H1 (cell line): ENCODE data around the gene PTK6. TPM values are rescaled to one million over a fixed set of nuclear protein-coding genes. Genes with fewer than 3 reads are reported as not detected.
A peak's percentile ranks its signal among the peaks of the same experiment; 100 is the strongest.

Experiments used
- CTCF ChIA-PET: fragments of 300-600 bp; sonication (Branson Sonifier 250); formaldehyde crosslinking; loops from one replicate; lab custom pipeline; 2021; ENCODE audit not compliant: partially characterized antibody; lab: Charles Lee
- POLR2A ChIA-PET: fragments of 300-600 bp; sonication (Branson Sonifier 250); formaldehyde crosslinking; loops from one replicate; lab custom pipeline; 2021; ENCODE audit warnings: inconsistent platforms; ENCODE audit not compliant: partially characterized antibody; lab: Charles Lee
- DNase-seq, 2 experiments: peaks; one replicate each; pipeline versions ENCODE4 v3.0.0 to v3.0.0-alpha.2; 2010 to 2022; ENCODE audit warnings: low spot score in 2 of 2, low read depth in 1 of 2, mixed read lengths in 1 of 2
- FAIRE-seq: peaks from 2 replicates; lab custom pipeline; 2011; peaks lifted over from hg19 to GRCh38; lab: Jason Lieb, UNC
- H2AFZ ChIP-seq: 2 replicates; pipeline ENCODE4 v1.8.1; 2012; ENCODE audit warnings: low read length, inconsistent platforms
- H2AK5ac ChIP-seq: 2 replicates; pipeline ENCODE4 v1.6.1; 2013; ENCODE audit warnings: low read depth, low read length
- H2BK120ac ChIP-seq: replicated peaks from 2 replicates; pipeline ENCODE3; 2013; ENCODE audit warnings: low read depth, low read length, inconsistent platforms
- H2BK12ac ChIP-seq: 2 replicates; pipeline ENCODE4 v1.6.1; 2013; ENCODE audit warnings: low read depth, low read length
- H2BK15ac ChIP-seq: 2 replicates; pipeline ENCODE4 v1.6.1; 2013; ENCODE audit warnings: low read length
- H2BK20ac ChIP-seq: 2 replicates; pipeline ENCODE4 v1.6.1; 2013; ENCODE audit warnings: low read length
- H2BK5ac ChIP-seq: 2 replicates; pipeline ENCODE4 v1.6.1; 2013; ENCODE audit warnings: low read depth, low read length
- H3K14ac ChIP-seq: 2 replicates; pipeline ENCODE4 v1.6.1; 2013; ENCODE audit warnings: inconsistent platforms; ENCODE audit not compliant: insufficient read length
- H3K18ac ChIP-seq: 2 replicates; pipeline ENCODE4 v1.6.1; 2013; ENCODE audit warnings: low read length; ENCODE audit errors: extremely low read depth
- H3K23ac ChIP-seq: 2 replicates; pipeline ENCODE4 v1.6.1; 2013; ENCODE audit warnings: inconsistent platforms; ENCODE audit not compliant: insufficient read length
- H3K23me2 ChIP-seq: 2 replicates; pipeline ENCODE4 v1.6.1; 2013; ENCODE audit warnings: low read depth, low read length
- H3K27ac ChIP-seq: 2 replicates; pipeline ENCODE4 v1.6.1; 2011; ENCODE audit warnings: low read depth, low read length, inconsistent platforms
- H3K27me3 ChIP-seq, 4 experiments: replicated peaks in 1 of 4; 1 replicate in 1 of 4; 2 replicates in 3 of 4; pipeline versions ENCODE4 v1.6.1 to v1.8.1; 2011 to 2013; ENCODE audit warnings: low read length in 3 of 4, mild to moderate bottlenecking in 3 of 4, inconsistent platforms in 2 of 4, mixed read lengths in 2 of 4, moderate library complexity in 1 of 4; ENCODE audit not compliant: control insufficient read depth in 3 of 4, insufficient read depth in 3 of 4; ENCODE audit errors: extremely low read depth in 1 of 4
- H3K36me3 ChIP-seq, 4 experiments: 2 replicates each; pipeline versions ENCODE4 v1.6.1 to v1.8.1; 2011 to 2013; ENCODE audit warnings: mild to moderate bottlenecking in 4 of 4, low read length in 3 of 4, moderate library complexity in 2 of 4, control low read depth in 1 of 4, inconsistent platforms in 1 of 4; ENCODE audit not compliant: insufficient read depth in 4 of 4, control insufficient read depth in 2 of 4
- H3K4ac ChIP-seq: replicated peaks from 2 replicates; pipeline ENCODE3; 2013; ENCODE audit warnings: low read length, low read depth, mixed read lengths, inconsistent platforms; ENCODE audit not compliant: insufficient read length
- H3K4me1 ChIP-seq, 4 experiments: replicated peaks in 1 of 4; 1 replicate in 1 of 4; 2 replicates in 3 of 4; pipeline versions ENCODE4 v1.6.1 to v1.8.1; 2011 to 2013; ENCODE audit warnings: low read length in 3 of 4, inconsistent platforms in 2 of 4, mixed read lengths in 1 of 4; ENCODE audit not compliant: insufficient read depth in 4 of 4, control insufficient read depth in 3 of 4
- H3K4me2 ChIP-seq, 2 experiments: 2 replicates each; pipeline versions ENCODE4 v1.6.1 to v1.8.1; 2011 to 2013; ENCODE audit warnings: low read depth in 2 of 2, low read length in 2 of 2, control low read depth in 1 of 2, inconsistent platforms in 1 of 2, mild to moderate bottlenecking in 1 of 2; ENCODE audit not compliant: insufficient read depth in 1 of 2
- H3K4me3 ChIP-seq, 4 experiments: fragments of 200-600, 300-600 bp in 1 of 4; sonication (generic), shearing (Covaris generic), sonication (Bioruptor Twin) in 1 of 4; 2 replicates each; pipeline versions ENCODE4 v1.5.1 to v1.8.1; 2011 to 2016; ENCODE audit warnings: low read length in 4 of 4, low read depth in 3 of 4, control low read depth in 2 of 4, inconsistent platforms in 2 of 4, mild to moderate bottlenecking in 2 of 4, mixed read lengths in 1 of 4, moderate library complexity in 1 of 4; ENCODE audit not compliant: insufficient read depth in 2 of 4; ENCODE audit errors: extremely low read depth in 1 of 4
- H3K56ac ChIP-seq: replicated peaks from 2 replicates; pipeline ENCODE3; 2013; ENCODE audit warnings: low read depth, mild to moderate bottlenecking, mixed read lengths, low read length, inconsistent platforms; ENCODE audit not compliant: insufficient read length
- H3K79me1 ChIP-seq: 2 replicates; pipeline ENCODE4 v1.6.1; 2013; ENCODE audit warnings: low read depth, low read length, control low read depth
- H3K79me2 ChIP-seq, 2 experiments: 2 replicates each; pipeline versions ENCODE4 v1.6.1 to v1.8.1; 2012 to 2013; ENCODE audit warnings: low read length in 2 of 2, mild to moderate bottlenecking in 2 of 2, inconsistent platforms in 1 of 2; ENCODE audit not compliant: insufficient read depth in 2 of 2, control insufficient read depth in 1 of 2
- H3K9ac ChIP-seq, 4 experiments: replicated peaks in 1 of 4; 1 replicate in 1 of 4; 2 replicates in 3 of 4; pipeline versions ENCODE4 v1.6.1 to v1.8.1; 2011 to 2013; ENCODE audit warnings: low read depth in 3 of 4, low read length in 3 of 4, control low read depth in 2 of 4, mild to moderate bottlenecking in 2 of 4, moderate library complexity in 2 of 4, inconsistent platforms in 1 of 4; ENCODE audit errors: extremely low read depth in 1 of 4
- H3K9me3 ChIP-seq, 2 experiments: 2 replicates each; pipeline versions ENCODE4 v1.6.1 to v1.8.1; 2012 to 2013; ENCODE audit warnings: mild to moderate bottlenecking in 2 of 2, moderate library complexity in 2 of 2, control low read depth in 1 of 2, inconsistent platforms in 1 of 2, low read depth in 1 of 2, low read length in 1 of 2, mixed read lengths in 1 of 2; ENCODE audit not compliant: insufficient read depth in 2 of 2
- H4K20me1 ChIP-seq, 2 experiments: replicated peaks in 1 of 2; 2 replicates each; pipeline versions ENCODE3 to v1.8.1; 2011 to 2013; ENCODE audit warnings: inconsistent platforms in 2 of 2, low read length in 2 of 2, mild to moderate bottlenecking in 1 of 2; ENCODE audit not compliant: insufficient read depth in 2 of 2, control insufficient read depth in 1 of 2
- H4K5ac ChIP-seq: 2 replicates; pipeline ENCODE4 v1.6.1; 2013; ENCODE audit warnings: low read length, low read depth, mixed read lengths, inconsistent platforms; ENCODE audit not compliant: insufficient read length
- H4K8ac ChIP-seq: 2 replicates; pipeline ENCODE4 v1.8.0; 2013; ENCODE audit warnings: mild to moderate bottlenecking, moderate library complexity, low read length, inconsistent platforms; ENCODE audit not compliant: insufficient read depth; ENCODE audit errors: extremely low read depth
- H4K91ac ChIP-seq: replicated peaks from 2 replicates; pipeline ENCODE3; 2013; ENCODE audit warnings: low read length, mixed read lengths, inconsistent platforms; ENCODE audit not compliant: insufficient read length
- CTCF ChIP-seq, 3 experiments: IDR thresholded peaks; 1 replicate in 2 of 3; 2 replicates in 1 of 3; pipeline versions ENCODE4 v1.5.1 to v1.6.1; 2011; ENCODE audit warnings: low read length in 3 of 3, mild to moderate bottlenecking in 3 of 3, inconsistent platforms in 2 of 3, low read depth in 1 of 3, moderate library complexity in 1 of 3; ENCODE audit not compliant: insufficient read depth in 1 of 3; ENCODE audit errors: control extremely low read depth in 1 of 3
- GABPA ChIP-seq: IDR thresholded peaks from 2 replicates; pipeline ENCODE4 v1.6.1; 2011; ENCODE audit warnings: mild to moderate bottlenecking, low read length, moderate library complexity, borderline replicate concordance; ENCODE audit not compliant: insufficient read depth
- PHF8 ChIP-seq: fragments of 200-600 bp; sonication (generic); conservative IDR thresholded peaks from 2 replicates; pipeline ENCODE4 v1.7.1; 2012; ENCODE audit warnings: low read depth, mild to moderate bottlenecking, inconsistent platforms, low read length, moderate library complexity
- RAD21 ChIP-seq, 2 experiments: IDR thresholded peaks in 1 of 2; conservative IDR thresholded peaks in 1 of 2; 2 replicates each; pipeline ENCODE4 v1.6.1; 2011; ENCODE audit warnings: low read depth in 2 of 2, low read length in 2 of 2, improper control_type of control experiment in 1 of 2, inconsistent platforms in 1 of 2, mild to moderate bottlenecking in 1 of 2, moderate library complexity in 1 of 2
- WGBS, 2 experiments: shearing (Covaris generic) in 1 of 2; methylation state at CpG; one replicate each; pipeline versions ENCODE4 v1.1.6 to v1.1.7; 2013 to 2015; ENCODE audit warnings: low lambda C conversion rate in 2 of 2, mixed read lengths in 2 of 2, inconsistent platforms in 1 of 2, low coverage in 1 of 2, missing lambda C conversion rate in 1 of 2; ENCODE audit not compliant: insufficient replicate concordance in 2 of 2, insufficient coverage in 1 of 2, insufficient read length in 1 of 2; ENCODE audit errors: extremely low coverage in 1 of 2, missing lambda C conversion rate in 1 of 2; 5-methylcytosine and 5-hydroxymethylcytosine counted together
- polyA plus RNA-seq, 7 experiments: library from polyadenylated mRNA; depleted of rRNA in 3 of 7; stranded (reverse) in 5 of 7; unstranded in 2 of 7; fragments of >200 nt in 5 of 7; fragments of 200-250 nt in 2 of 7; gene quantifications; 1 replicate in 5 of 7; 2 replicates in 1 of 7; 4 replicates in 1 of 7; pipeline versions ENCODE4 v1.2.1 to v1.2.3, GENCODE V29; 2011 to 2013; ENCODE audit warnings: missing spikeins in 2 of 7, mixed read lengths in 2 of 7
- total RNA-seq: library from RNA; stranded (reverse); fragmentation: NEBNext Ultra II Directional; extraction: Animal tissue kit (Norgen Biotek cat#: 25700); gene quantifications from 2 replicates; pipeline ENCODE4 v1.2.1, GENCODE V29; 2021

Gene PTK6
- total and polyA plus RNA-seq, 2 of the 8 experiments (the other 6 are each of a cell fraction or from before 2014, with no cell fraction given), result 0.12 to 0.19 TPM

GRCh38 chr20:63560856-63561609 lies 23.9 kb upstream of the PTK6 start:
- Histone ChIP-seq H2BK12ac (no peak overlapping the region), H2BK120ac (no peak overlapping the region), H2BK5ac (no peak overlapping the region), H3K9me3 (no peaks in the 10 kb centered on the region), H3K79me2 (no peaks in the 10 kb centered on the region), H3K79me1 (no peaks in the 10 kb centered on the region), H3K9ac (no peak overlapping the region), H4K5ac (no peak overlapping the region), H3K56ac (no peak overlapping the region), H3K23ac (no peak overlapping the region), H3K4ac (no peak overlapping the region), H3K23me2 (no peaks in the 10 kb centered on the region), H3K4me3 (no peak overlapping the region), H2AK5ac (no peak overlapping the region), H2BK20ac (no peak overlapping the region), H2BK15ac (no peak overlapping the region), H3K27me3 (no peaks in the 10 kb centered on the region), H3K4me2 (no peak overlapping the region), H4K20me1 (no peaks in the 10 kb centered on the region), H4K8ac (peak overlapping the region; percentile 14), H3K36me3 (no peaks in the 10 kb centered on the region; a peak in 4 of 8 replicates), H2AFZ (no peak overlapping the region), H3K4me1 (peaks cover 0 to 6% (median 1%) of the 10 kb centered on the region in 4 experiments; a peak in 2 of 7 replicates), H4K91ac (no peak overlapping the region), H3K14ac (no peak overlapping the region), H3K27ac (no peak overlapping the region), H3K18ac (no peak overlapping the region)
- FAIRE-seq, result no peak
- no peak for TF ChIP-seq GABPA
- TF ChIP-seq RAD21 (IDR thresholded peaks at IDR 0.05 in 1 of 2, conservative IDR thresholded peaks at IDR 0.05 in 1 of 2; ENCODE audit: low read depth in 2 of 2, low read length in 2 of 2), result no peak
- TF ChIP-seq CTCF (IDR thresholded peaks at IDR 0.05; ENCODE audit: control extremely low read depth in 1 of 3, insufficient read depth in 1 of 3, low read depth in 1 of 3, low read length in 3 of 3), result no peak
- TF ChIP-seq PHF8, result no peak
- CTCF ChIA-PET, result interaction anchor here (0.8 to 1.2 kb wide), 4 partner anchors 14 to 20 kb away, joined by 3 to 4 read pairs (median 4); no protein-coding TSS in a partner anchor
- DNase-seq, result no peak
- 88% methylated on average over 17 of the region's 26 CpGs; no CpG with 5 or more reads in 1 of the 2 experiments for WGBS, 2 experiments
- POLR2A ChIA-PET, result interaction anchor here (0.7 to 1.7 kb wide), 4 partner anchors 10 to 61 kb away, joined by 3 to 5 read pairs (median 3); partner anchors contain the start of gene PPDPF
